Measurements from ENCODE around the gene ERBB4. TPM values are rescaled to one million over a fixed set of nuclear protein-coding genes. Genes with fewer than 3 reads are reported as not detected.

ERBB4 gene
- polyA plus RNA-seq, 1 donor: 0.37 TPM

- no peaks in the 10 kb centered on the region for H3K36me3 ChIP-seq (ENCODE audit: control insufficient read depth, insufficient read depth, low read length)
- H3K4me3 ChIP-seq (ENCODE audit: low read length): no peak overlapping the region
- DNase-seq: no peak
- H3K9me3 ChIP-seq (ENCODE audit: control insufficient read depth, low read depth, low read length): no peaks in the 10 kb centered on the region
- no peaks in the 10 kb centered on the region for H3K4me1 ChIP-seq (ENCODE audit: control insufficient read depth, insufficient read depth, low read length)
- 92% methylated on average over 2 of the region's 2 CpGs for WGBS (ENCODE audit: insufficient coverage, low lambda C conversion rate)
- no peaks in the 10 kb centered on the region for H3K27me3 ChIP-seq (ENCODE audit: control insufficient read depth, insufficient read depth, low read length)
- H3K27ac ChIP-seq (ENCODE audit: low read length): no peak overlapping the region
Measured at GRCh38 chr2:212064318-212064717, 474.3 kb downstream of the ERBB4 start.

GRCh38 chr2:212052412-212053159 lies 486.0 kb downstream of the ERBB4 start:
- no peak for DNase-seq
- H3K36me3 ChIP-seq (ENCODE audit: control insufficient read depth, insufficient read depth, low read length): no peaks in the 10 kb centered on the region
- WGBS (ENCODE audit: insufficient coverage, low lambda C conversion rate): 70% methylated on average over 3 of the region's 4 CpGs
- H3K4me1 ChIP-seq (ENCODE audit: control insufficient read depth, insufficient read depth, low read length): no peaks in the 10 kb centered on the region
- no peak overlapping the region for H3K4me3 ChIP-seq (ENCODE audit: low read length)
- H3K27me3 ChIP-seq (ENCODE audit: control insufficient read depth, insufficient read depth, low read length): no peaks in the 10 kb centered on the region
- H3K9me3 ChIP-seq (ENCODE audit: control insufficient read depth, low read depth, low read length): no peaks in the 10 kb centered on the region
- H3K27ac ChIP-seq (ENCODE audit: low read length): no peak overlapping the region

GRCh38 chr2:212050871-212051270 lies 487.7 kb downstream of the ERBB4 start:
- no peaks in the 10 kb centered on the region for H3K4me1 ChIP-seq (ENCODE audit: control insufficient read depth, insufficient read depth, low read length)
- H3K27ac ChIP-seq (ENCODE audit: low read length): no peak overlapping the region
- no peaks in the 10 kb centered on the region for H3K9me3 ChIP-seq (ENCODE audit: control insufficient read depth, low read depth, low read length)
- WGBS (ENCODE audit: insufficient coverage, low lambda C conversion rate): 100% methylated on average over 1 of the region's 2 CpGs
- no peaks in the 10 kb centered on the region for H3K27me3 ChIP-seq (ENCODE audit: control insufficient read depth, insufficient read depth, low read length)
- DNase-seq: no peak
- H3K36me3 ChIP-seq (ENCODE audit: control insufficient read depth, insufficient read depth, low read length): no peaks in the 10 kb centered on the region
- H3K4me3 ChIP-seq (ENCODE audit: low read length): no peak overlapping the region

GRCh38 chr2:212042562-212042961 lies 496.0 kb downstream of the ERBB4 start:
- no peak for DNase-seq
- Histone ChIP-seq H3K27me3 (ENCODE audit: control insufficient read depth, insufficient read depth, low read length) (no peaks in the 10 kb centered on the region), H3K4me1 (ENCODE audit: control insufficient read depth, insufficient read depth, low read length) (no peaks in the 10 kb centered on the region), H3K4me3 (ENCODE audit: low read length) (no peak overlapping the region), H3K9me3 (ENCODE audit: control insufficient read depth, low read depth, low read length) (no peaks in the 10 kb centered on the region), H3K27ac (ENCODE audit: low read length) (no peak overlapping the region), H3K36me3 (ENCODE audit: control insufficient read depth, insufficient read depth, low read length) (no peaks in the 10 kb centered on the region)
- WGBS (ENCODE audit: insufficient coverage, low lambda C conversion rate): 86% methylated on average over 2 of the region's 2 CpGs

- no peak for DNase-seq
- no peak overlapping the region for H3K27ac ChIP-seq (ENCODE audit: low read length)
Measured at GRCh38 chr2:212037062-212037461, 501.5 kb downstream of the ERBB4 start.

GRCh38 chr2:212034841-212035585 lies 503.6 kb downstream of the ERBB4 start:
- Histone ChIP-seq H3K9me3 (ENCODE audit: control insufficient read depth, low read depth, low read length) (no peaks in the 10 kb centered on the region), H3K36me3 (ENCODE audit: control insufficient read depth, insufficient read depth, low read length) (no peaks in the 10 kb centered on the region), H3K27me3 (ENCODE audit: control insufficient read depth, insufficient read depth, low read length) (no peaks in the 10 kb centered on the region), H3K4me1 (ENCODE audit: control insufficient read depth, insufficient read depth, low read length) (no peaks in the 10 kb centered on the region), H3K4me3 (ENCODE audit: low read length) (no peak overlapping the region), H3K27ac (ENCODE audit: low read length) (no peak overlapping the region)
- no peak for DNase-seq
- 93% methylated on average over 3 of the region's 4 CpGs for WGBS (ENCODE audit: insufficient coverage, low lambda C conversion rate)

More at GRCh38 chr2:212037062-212037461, 501.5 kb downstream of the ERBB4 start:
- Histone ChIP-seq H3K4me1 (ENCODE audit: control insufficient read depth, insufficient read depth, low read length) (no peaks in the 10 kb centered on the region), H3K36me3 (ENCODE audit: control insufficient read depth, insufficient read depth, low read length) (no peaks in the 10 kb centered on the region), H3K27me3 (ENCODE audit: control insufficient read depth, insufficient read depth, low read length) (no peaks in the 10 kb centered on the region), H3K4me3 (ENCODE audit: low read length) (no peak overlapping the region), H3K9me3 (ENCODE audit: control insufficient read depth, low read depth, low read length) (no peaks in the 10 kb centered on the region)

GRCh38 chr2:212033888-212034287 lies 504.7 kb downstream of the ERBB4 start:
- no peak overlapping the region for H3K27ac ChIP-seq (ENCODE audit: low read length)
- H3K4me3 ChIP-seq (ENCODE audit: low read length): no peak overlapping the region

GRCh38 chr2:212032536-212033219 lies 505.9 kb downstream of the ERBB4 start:
- no peak for DNase-seq
- no peak overlapping the region for H3K27ac ChIP-seq (ENCODE audit: low read length)
- no peak overlapping the region for H3K4me3 ChIP-seq (ENCODE audit: low read length)
- no peaks in the 10 kb centered on the region for H3K9me3 ChIP-seq (ENCODE audit: control insufficient read depth, low read depth, low read length)
- WGBS (ENCODE audit: insufficient coverage, low lambda C conversion rate): 60% methylated on average over 1 of the region's 1 CpG
- H3K4me1 ChIP-seq (ENCODE audit: control insufficient read depth, insufficient read depth, low read length): no peaks in the 10 kb centered on the region
- H3K36me3 ChIP-seq (ENCODE audit: control insufficient read depth, insufficient read depth, low read length): no peaks in the 10 kb centered on the region
- H3K27me3 ChIP-seq (ENCODE audit: control insufficient read depth, insufficient read depth, low read length): no peaks in the 10 kb centered on the region

More at GRCh38 chr2:212033888-212034287, 504.7 kb downstream of the ERBB4 start:
- Histone ChIP-seq H3K27me3 (ENCODE audit: control insufficient read depth, insufficient read depth, low read length) (no peaks in the 10 kb centered on the region), H3K4me1 (ENCODE audit: control insufficient read depth, insufficient read depth, low read length) (no peaks in the 10 kb centered on the region), H3K36me3 (ENCODE audit: control insufficient read depth, insufficient read depth, low read length) (no peaks in the 10 kb centered on the region), H3K9me3 (ENCODE audit: control insufficient read depth, low read depth, low read length) (no peaks in the 10 kb centered on the region)
- DNase-seq: no peak

- no peak overlapping the region for H3K27ac ChIP-seq (ENCODE audit: low read length)
- H3K9me3 ChIP-seq (ENCODE audit: control insufficient read depth, low read depth, low read length): no peaks in the 10 kb centered on the region
- no peak for DNase-seq
- no peaks in the 10 kb centered on the region for H3K4me1 ChIP-seq (ENCODE audit: control insufficient read depth, insufficient read depth, low read length)
- 100% methylated on average over 1 of the region's 1 CpG for WGBS (ENCODE audit: insufficient coverage, low lambda C conversion rate)
- no peaks in the 10 kb centered on the region for H3K27me3 ChIP-seq (ENCODE audit: control insufficient read depth, insufficient read depth, low read length)
- no peak overlapping the region for H3K4me3 ChIP-seq (ENCODE audit: low read length)
- no peaks in the 10 kb centered on the region for H3K36me3 ChIP-seq (ENCODE audit: control insufficient read depth, insufficient read depth, low read length)
Measured at GRCh38 chr2:212032032-212032431, 506.6 kb downstream of the ERBB4 start.

- Histone ChIP-seq H3K4me3 (ENCODE audit: low read length) (no peak overlapping the region), H3K27me3 (ENCODE audit: control insufficient read depth, insufficient read depth, low read length) (no peaks in the 10 kb centered on the region), H3K9me3 (ENCODE audit: control insufficient read depth, low read depth, low read length) (no peaks in the 10 kb centered on the region), H3K4me1 (ENCODE audit: control insufficient read depth, insufficient read depth, low read length) (no peaks in the 10 kb centered on the region), H3K36me3 (ENCODE audit: control insufficient read depth, insufficient read depth, low read length) (no peaks in the 10 kb centered on the region), H3K27ac (ENCODE audit: low read length) (no peak overlapping the region)
- no peak for DNase-seq
- 100% methylated on average over 1 of the region's 4 CpGs for WGBS (ENCODE audit: insufficient coverage, low lambda C conversion rate)
Measured at GRCh38 chr2:212030709-212031108, 507.9 kb downstream of the ERBB4 start.

Data from large intestine (tissue), 3 donors.